ENCODE results near the gene ZCCHC7.

Gene ZCCHC7

GRCh38 chr9:37212435-37212834 is 92.1 kb downstream of the ZCCHC7 start:
- no peak for DNase-seq

GRCh38 chr9:37215381-37215780 is 95.0 kb downstream of the ZCCHC7 start:
- DNase-seq = no peak

- no peak for DNase-seq
These were observed 95.5 kb downstream of the ZCCHC7 start for GRCh38 chr9:37215830-37216229.

- no peak for DNase-seq
These were observed 96.8 kb downstream of the ZCCHC7 start for GRCh38 chr9:37217161-37217560.

GRCh38 chr9:37218800-37219425 is 98.5 kb downstream of the ZCCHC7 start:
- no peak for DNase-seq

- no peak for DNase-seq
These were observed 100.6 kb downstream of the ZCCHC7 start for GRCh38 chr9:37220971-37221370.

GRCh38 chr9:37221489-37222106 is 101.2 kb downstream of the ZCCHC7 start:
- DNase-seq = peak; percentile 9

GRCh38 chr9:37229455-37229854 is 109.1 kb downstream of the ZCCHC7 start:
- DNase-seq = no peak

GRCh38 chr9:37229882-37230482 is 109.6 kb downstream of the ZCCHC7 start:
- DNase-seq = no peak

- no peak for DNase-seq
These were observed 116.4 kb downstream of the ZCCHC7 start for GRCh38 chr9:37236822-37237221.

GRCh38 chr9:37238122-37238521 is 117.7 kb downstream of the ZCCHC7 start:
- DNase-seq = no peak

GRCh38 chr9:37239224-37239859 is 119.0 kb downstream of the ZCCHC7 start:
- DNase-seq = no peak

- DNase-seq = no peak
These were observed 119.5 kb downstream of the ZCCHC7 start for GRCh38 chr9:37239921-37240320.

GRCh38 chr9:37241340-37241739 is 121.0 kb downstream of the ZCCHC7 start:
- no peak for DNase-seq

- no peak for DNase-seq
These were observed 121.7 kb downstream of the ZCCHC7 start for GRCh38 chr9:37242089-37242488.

- no peak for DNase-seq
These were observed 123.4 kb downstream of the ZCCHC7 start for GRCh38 chr9:37243588-37244345.

GRCh38 chr9:37246826-37247225 is 126.5 kb downstream of the ZCCHC7 start:
- no peak for DNase-seq

- no peak for DNase-seq
These were observed 128.3 kb downstream of the ZCCHC7 start for GRCh38 chr9:37248651-37249163.

GRCh38 chr9:37251452-37251851 is 131.1 kb downstream of the ZCCHC7 start:
- no peak for DNase-seq

GRCh38 chr9:37253377-37253937 is 133.1 kb downstream of the ZCCHC7 start:
- peak; percentile 2 for DNase-seq

GRCh38 chr9:37255187-37255586 is 134.8 kb downstream of the ZCCHC7 start:
- DNase-seq = no peak

Measured in activated CD4-positive, alpha-beta T cell treated with anti-CD3 and anti-CD28 coated beads, Interleukin-2, amount 50 U/mL, for 16 hours (primary cell).